GM18867 (cell line): ENCODE measurements around the gene PPM1H.
A peak's percentile ranks its signal among the peaks of the same experiment; 100 is the strongest.
"Not testable (repeated sequence)": the region's sequence is repeated elsewhere in the genome, so short reads cannot be mapped to it uniquely, and the experiment has no call there.

Source experiments
- ATAC-seq: cut with Tn5 transposase; IDR thresholded peaks from one replicate; pipeline ENCODE4 v1.9.1; 2021; ENCODE audit warnings: mild to moderate bottlenecking, moderate library complexity; ENCODE audit not compliant: unreplicated experiment

PPM1H gene, protein sequence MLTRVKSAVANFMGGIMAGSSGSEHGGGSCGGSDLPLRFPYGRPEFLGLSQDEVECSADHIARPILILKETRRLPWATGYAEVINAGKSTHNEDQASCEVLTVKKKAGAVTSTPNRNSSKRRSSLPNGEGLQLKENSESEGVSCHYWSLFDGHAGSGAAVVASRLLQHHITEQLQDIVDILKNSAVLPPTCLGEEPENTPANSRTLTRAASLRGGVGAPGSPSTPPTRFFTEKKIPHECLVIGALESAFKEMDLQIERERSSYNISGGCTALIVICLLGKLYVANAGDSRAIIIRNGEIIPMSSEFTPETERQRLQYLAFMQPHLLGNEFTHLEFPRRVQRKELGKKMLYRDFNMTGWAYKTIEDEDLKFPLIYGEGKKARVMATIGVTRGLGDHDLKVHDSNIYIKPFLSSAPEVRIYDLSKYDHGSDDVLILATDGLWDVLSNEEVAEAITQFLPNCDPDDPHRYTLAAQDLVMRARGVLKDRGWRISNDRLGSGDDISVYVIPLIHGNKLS

DNA sequence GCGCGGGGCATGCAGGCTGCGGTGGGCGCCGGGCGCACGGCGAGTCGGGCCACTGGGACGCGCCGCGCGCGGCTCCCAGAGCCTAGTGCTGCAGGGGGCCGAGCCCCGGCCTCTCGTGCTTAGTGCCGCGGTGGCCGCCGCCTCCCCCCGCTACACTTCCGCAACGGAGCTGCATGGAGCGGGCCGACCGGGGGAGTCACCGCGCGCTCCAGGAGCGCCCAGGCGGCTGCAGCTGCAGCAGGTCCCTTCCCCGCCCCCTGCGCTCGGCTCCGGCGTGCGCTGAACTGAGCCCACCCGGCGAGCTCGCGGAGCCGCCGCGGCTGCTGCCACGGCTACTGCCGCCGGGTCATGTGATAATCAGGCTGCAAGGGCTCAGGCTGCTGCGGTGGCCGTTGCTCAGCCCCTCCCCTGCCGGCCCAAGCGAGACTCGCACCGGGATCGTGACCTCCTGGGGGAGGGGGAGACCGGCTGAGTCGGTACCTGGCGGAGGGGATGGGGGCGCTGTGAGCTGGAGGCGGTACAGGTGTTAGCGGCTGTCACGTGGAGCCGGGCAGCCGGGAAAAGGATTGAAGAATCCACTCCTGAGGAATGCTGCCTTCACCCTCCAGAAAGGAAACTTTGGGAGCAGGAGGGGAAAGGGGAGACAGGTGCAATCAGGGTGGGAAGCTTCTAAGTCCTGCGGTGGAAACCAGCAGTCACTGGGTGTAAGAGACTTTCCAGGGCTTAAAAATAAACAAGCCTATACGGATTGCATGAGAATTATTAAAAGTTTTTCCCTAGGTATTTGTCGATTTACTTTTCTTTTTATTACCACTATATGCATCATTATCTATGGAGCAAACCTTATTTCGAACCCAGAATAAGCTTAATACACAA, at the start of gene PPM1H:
PPM1H (minus strand) TSS at position 352 of the 876 bp plus-strand sequence. CDS start 414 bp downstream, outside the sequence.
- ATAC-seq: peak; percentile 82

DNA sequence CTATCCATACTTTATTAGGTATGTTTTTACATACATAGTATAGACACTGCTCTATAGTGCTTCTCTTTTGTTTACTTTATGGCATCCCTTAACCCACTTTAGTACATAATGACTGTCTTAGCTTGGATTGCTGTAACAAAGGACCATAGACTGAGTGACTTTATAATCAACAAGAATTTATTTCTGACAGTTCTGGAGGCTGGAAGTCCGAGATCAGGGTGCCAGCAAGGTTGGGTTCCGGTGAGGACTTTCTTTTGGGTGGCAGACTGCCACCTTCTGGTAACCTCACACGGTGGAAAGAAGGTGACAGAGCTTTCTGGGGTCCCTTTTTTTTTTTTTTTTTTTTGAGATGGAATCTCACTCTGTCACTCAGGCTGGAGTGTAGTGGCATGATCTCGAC, 48.6 kb upstream of the PPM1H start:
- ATAC-seq: no peak

DNA sequence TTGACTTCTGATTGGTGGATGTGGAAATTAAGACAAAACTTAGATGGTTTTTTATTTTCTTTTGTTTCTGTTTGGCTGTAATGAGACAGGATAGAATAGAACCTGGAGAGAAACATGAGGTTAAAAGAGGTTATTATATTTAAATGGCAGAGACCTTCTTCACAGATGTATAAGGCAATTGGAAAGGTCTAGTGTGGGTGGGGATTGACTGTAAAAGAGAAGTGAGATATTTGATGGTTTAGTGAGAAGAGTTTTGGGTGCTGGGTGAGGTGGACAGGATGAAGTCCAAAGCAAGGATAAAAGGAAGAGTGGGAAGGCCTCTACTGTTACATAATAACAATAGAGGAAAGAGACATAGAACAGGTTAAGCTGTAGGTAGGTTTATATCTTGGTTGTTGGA, 43.8 kb upstream of the PPM1H start:
- no peak for ATAC-seq

DNA sequence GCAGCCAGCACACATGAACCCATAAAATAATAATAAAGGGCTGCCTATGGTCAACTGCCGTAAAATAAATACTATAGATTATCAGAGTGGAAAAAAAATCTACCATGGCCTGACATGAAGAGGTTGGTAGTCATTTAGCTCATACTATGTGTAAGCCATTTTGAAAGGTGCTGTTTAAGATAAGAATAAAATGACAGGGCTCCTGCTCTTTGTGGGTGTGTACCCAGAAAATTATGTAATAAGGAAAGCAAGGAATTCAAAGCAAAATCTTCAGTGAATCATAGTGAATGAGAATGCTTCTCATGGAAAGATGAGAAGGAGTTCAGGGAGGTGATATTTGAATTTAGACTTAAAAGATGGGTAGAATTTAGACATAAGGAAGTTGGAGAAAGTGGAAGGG, 42.9 kb upstream of the PPM1H start:
- ATAC-seq: no peak

DNA sequence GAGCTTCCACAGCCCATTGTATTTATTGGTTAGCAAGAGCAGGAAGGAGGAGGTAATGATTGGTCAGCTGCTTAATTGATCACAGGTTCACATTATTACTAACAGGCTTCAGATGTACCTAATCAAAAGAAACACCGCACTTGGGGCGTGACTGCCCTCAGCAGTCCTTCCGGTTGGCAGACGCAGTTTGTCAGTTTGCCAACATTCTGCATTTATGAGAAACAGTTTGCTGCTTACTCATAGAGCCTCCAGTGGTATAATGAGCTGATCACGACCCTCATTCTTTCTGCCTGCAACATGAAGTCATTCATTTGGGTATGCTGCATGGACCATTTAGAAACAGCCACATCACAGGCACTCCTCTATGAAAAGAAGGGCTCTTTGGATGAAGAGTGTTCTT, 42.5 kb upstream of the PPM1H start:
- ATAC-seq: no peak

DNA sequence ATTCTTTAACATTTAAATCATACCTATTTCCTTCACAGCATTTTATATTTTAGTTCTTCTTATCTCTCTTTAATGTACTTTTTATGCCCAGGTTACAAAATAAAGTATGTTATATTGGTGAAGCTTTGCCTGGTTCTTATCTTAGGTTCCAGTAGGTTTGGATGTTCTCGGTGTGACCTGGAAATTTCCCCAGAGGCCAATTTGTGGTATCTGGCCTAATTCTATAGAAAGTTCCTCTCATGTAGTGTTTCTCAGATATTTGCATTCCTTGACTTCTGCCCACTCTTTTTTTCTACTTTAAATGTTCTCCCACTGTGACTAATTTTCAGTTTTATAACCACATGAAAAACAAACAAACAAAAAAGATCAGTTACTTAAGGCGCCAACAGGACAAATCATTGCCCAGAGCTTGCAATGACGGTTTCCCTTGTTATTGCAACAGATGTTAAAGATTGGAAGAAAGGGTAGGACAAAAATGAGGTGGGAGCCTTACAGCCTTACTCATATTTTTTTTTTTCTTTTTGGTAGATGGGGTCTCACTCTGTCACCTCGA, 41.2 kb upstream of the PPM1H start:
- no peak for ATAC-seq

DNA sequence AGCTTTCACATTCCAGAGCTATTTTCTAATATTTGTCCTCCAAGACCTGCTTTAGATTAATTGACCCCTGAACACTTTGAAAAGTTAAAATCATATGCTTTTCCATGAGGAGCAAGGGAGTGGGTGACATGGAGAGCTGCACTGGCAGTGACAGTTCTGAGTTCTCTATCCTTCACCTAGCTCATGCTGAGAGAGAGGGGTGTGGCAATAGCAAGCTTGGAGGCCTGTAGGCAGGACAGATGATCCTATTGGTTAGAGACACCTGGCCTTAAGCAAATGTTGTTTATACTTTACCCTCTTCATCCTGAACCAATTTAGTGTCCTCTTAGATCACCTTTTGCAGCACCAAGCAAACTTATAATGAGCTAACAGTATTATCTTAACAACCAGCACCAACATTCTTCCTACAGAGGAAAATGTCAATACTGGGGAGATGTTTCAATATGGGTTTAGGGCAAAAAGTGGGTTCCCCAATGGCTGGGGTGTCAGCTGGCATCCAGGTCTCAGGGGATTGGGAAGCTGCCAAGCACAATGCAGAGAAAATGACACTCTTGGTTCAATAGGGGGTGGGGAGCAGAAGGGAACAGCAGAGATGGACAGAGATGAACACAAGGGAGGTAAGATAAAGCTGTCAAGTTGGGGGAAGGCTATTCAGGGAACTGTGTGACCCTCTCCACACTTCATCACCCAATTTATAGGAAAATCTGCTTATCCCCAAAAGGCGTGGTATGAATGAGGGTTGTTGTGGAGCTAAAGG, 37.0 kb upstream of the PPM1H start:
- ATAC-seq: no peak

DNA sequence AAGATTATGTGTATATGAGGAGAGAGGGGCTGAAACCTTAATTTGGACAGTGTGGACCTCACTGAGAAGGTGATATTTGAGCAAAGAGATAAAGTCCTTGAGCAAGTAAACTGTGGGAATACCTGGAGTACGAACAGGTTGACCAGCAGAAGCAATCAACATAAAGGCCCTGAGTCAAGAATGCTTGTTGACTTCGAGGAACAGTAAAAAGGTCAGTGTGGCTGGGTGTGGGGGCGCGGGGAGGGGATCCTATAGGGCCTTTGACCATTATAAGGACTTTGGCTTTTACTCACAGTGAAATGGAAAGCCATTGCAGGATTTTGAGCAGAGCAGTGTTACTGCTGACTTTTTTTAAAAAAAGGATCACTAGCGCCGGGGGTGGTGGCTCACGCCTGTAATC, 34.7 kb upstream of the PPM1H start:
- no peak for ATAC-seq

DNA sequence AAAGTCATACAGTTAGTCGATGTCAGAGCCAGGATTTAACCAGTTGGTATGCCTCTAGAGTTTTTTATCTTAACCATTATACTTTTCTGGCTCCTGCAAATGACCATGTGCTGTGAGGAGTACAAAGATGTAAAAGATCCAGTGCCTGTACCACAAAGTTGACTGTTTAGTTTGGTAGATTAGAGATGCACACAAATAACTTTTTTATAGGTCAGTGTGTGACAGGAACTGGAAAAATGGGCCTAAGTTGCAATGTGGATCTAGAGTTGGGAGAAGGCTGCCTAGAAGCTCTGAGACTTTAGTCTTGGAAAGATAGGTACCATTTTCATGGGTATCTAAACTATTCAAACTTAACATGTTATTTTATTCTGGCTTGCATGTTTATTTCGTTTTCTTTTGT, 32.8 kb upstream of the PPM1H start:
- no peak for ATAC-seq

DNA sequence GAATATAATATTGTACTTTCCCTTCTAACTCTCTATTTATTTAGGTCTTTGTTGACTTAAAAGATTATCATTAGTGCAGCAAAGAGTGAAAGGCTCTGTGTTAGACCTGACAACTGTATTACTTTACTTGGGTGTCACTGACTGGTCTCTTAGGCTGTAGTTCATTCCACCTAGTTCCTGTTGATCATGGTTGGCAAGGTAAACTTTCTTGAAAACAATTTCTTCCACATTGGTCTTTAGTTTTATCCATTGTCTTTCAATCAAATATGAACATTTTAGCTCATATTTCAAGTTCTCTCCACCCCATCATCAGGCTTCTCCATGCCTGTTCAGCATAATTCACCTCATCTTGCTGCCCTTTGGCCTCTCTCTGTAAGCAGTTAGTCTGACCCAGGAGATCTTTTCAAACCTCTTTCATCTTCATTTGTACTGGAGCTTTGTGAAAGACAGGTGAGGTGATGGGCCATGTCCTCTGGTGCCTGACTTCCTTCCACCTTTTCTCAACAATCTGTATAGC, 32.1 kb upstream of the PPM1H start:
- no peak for ATAC-seq

DNA sequence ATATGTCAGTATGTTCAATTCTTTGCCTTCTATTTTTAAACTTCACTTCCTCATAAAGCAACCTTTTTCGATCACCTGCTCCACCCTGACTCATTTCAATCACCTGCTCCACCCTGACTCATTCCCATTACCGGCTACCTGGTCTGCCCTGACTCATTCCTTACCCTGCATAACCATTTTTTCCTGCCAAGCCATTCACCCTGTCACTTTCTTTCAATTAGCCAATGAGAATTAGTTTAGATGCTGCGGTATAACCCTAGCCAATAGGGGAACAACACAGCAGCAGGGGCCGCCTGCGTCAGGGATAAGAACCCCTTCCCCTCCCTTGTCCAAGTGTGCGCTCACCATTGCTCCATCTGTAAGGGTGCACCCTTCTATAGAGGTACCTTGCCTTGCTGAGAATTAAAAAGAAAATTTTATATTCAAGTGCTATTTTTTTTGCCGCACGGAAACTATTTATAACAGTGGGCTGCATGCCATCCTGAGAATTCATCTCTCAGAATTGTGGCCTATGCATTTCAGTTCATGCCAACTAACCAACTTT, 31.6 kb upstream of the PPM1H start:
- ATAC-seq: not testable (repeated sequence)

DNA sequence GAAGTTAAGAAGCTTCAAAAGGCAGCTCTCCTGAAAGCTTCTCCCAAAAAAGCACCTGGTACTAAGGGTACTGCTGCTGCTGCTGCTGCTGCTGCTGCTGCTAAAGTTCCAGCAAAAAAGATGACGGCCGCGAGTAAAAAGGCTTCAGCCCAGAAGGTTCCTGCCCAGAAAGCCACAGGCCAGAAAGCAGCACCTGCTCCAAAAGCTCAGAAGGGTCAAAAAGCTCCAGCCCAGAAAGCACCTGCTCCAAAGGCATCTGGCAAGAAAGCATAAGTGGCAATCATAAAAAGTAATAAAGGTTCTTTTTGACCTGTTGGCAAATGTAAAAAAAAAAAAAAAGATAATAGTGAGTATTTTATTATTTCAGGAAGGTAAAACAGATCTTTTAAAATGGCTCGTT, 30.8 kb upstream of the PPM1H start:
- ATAC-seq: not testable (repeated sequence)

DNA sequence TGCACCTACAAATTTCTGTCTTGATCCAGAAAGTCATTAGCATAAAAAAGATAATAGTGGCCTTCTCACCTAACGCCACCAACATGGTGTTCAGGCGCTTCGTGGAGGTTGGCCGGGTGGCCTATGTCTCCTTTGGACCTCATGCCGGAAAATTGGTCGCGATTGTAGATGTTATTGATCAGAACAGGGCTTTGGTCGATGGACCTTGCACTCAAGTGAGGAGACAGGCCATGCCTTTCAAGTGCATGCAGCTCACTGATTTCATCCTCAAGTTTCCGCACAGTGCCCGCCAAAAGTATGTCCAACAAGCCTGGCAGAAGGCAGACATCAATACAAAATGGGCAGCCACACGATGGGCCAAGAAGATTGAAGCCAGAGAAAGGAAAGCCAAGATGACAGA, 30.3 kb upstream of the PPM1H start:
- ATAC-seq: not testable (repeated sequence)

DNA sequence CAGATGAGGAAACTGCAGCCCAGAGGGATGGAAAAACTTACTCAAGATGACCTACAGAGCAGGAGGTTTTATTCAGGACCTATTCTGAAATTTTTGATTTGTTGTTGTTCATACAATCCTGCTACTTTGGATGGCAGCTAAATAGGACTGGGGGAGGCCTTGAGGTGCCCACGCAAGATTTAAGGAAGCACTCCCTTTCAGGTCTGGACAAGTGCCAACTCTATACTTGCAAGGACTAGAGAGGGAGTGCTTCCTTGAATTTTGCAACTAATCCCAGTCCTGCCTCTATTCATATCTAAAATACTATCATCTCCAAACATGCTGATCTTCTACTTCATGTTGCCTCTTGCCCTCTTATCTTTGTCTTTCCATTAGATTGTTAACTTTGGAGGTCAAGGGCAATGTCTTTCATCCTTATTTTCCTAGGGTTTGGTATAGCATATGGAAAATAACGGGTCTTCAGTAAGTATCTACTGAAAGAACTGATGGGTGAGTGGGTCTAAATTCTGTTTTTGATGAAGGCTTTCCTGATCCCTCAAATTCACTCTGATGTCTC, 28.6 kb upstream of the PPM1H start:
- no peak for ATAC-seq

DNA sequence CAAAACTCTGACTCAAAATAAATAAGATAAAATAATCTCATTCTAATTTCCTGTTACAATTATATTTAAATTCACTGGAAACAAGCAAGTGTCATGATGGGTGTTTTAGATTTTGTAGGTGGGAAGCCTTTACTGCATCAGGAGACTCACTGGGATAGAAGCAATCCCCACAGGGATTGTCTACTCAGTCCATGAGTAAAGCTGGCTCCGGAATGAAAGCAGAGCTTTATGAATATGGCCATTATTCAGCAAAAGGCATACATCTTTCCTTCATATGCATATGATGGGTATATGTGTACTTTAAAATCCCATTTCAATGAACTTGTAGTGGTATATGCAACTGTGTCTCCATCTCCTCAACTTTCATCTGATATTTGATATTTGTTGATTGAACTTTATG, 25.4 kb upstream of the PPM1H start:
- ATAC-seq: no peak

DNA sequence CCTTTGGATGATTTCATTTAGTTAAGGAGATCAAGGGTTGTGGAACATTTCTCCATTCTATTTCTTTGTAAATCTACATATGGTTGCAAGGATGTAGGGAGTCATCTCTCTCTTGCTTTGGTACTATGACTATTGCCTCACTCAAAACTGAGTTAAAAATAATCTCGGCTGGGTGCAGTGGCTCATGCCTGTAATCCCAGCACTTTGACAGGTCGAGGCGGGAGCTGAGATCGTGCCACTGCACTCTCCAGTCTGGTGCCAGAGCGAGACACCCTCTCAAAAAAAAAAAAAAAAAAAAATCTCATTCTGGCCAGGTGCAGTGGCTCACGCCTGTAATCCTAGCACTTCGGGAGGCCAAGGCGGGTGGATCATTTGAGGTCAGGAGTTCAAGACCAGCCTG, 24.8 kb upstream of the PPM1H start:
- no peak for ATAC-seq

DNA sequence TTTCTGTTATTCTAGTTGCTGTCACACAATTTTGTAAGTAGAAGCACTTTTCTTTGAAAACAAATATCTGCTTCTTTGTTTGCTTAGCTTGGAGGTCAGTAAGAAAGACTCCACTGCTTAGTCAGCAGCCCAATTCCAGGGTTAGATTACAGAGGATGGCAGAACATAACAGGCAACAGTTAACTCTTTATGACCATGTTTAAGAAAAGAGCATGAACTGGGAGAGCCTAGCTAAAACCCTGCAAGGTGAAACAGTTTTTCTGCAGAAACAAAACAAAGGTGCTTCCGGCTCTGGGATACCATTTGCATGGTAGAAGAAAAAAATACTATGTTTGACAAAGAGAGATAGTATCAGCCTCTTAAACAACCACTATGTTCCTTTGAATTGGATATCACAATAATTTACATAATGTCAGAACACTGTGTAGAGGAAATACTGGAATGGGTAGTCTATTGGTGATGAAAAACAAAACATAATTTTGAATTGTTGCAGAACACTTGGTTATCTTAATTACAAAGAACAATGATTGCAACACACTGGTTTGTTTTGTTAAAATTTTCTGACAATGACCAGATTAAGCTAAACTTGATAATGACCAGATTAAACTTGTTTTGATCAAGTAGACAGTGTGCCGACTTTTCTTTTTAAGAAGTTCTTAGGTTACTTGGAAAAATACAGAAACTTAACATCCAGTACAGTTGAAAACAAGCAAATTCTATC, 22.4 kb upstream of the PPM1H start:
- no peak for ATAC-seq

DNA sequence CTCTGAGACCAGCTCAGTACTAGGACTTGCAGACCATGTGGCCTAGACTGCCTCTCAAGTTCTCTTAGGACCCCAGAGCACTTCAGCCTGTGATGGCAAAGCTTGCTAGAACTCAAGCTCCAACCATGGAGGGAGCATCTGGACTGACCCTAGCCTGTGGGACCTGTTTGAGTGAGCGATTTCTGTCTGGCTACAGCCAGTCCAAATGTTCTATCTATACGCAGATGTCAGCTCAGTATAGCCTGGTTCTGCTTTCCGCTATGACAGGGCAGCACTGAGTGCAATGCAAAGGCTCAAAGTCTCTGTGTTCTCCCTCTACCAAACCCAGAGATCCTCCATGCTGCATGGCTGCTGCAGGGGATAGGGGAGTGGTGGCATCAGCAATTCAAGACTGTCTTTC, 20.7 kb upstream of the PPM1H start:
- ATAC-seq: no peak

DNA sequence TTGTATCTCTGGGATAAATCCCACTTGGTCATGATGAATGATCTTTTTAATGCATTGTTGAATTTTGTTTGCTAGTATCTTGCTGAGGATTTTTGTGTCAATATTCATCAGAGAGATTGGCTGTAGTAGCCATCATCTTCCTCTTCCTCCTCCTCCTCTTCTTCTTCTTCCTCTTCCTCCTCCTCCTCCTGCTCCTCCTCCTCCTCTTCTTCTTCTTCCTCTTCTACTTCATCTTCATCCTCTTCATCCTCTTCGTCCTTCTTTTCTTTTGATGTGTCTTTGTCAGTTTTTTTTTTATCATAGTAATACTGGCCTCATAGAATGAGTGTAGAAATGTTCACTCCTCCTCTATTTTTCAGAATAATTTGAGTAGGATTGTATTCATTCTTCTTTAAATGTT, 15.4 kb upstream of the PPM1H start:
- no peak for ATAC-seq
